Heart left ventricle (tissue), 13 donors: ENCODE data around the gene NEUROD2.

Experiments used
- POLR2A ChIP-seq, 2 donors: fragments of 450-650 bp; IDR thresholded peaks; one replicate each; pipeline ENCODE4 v1.6.1; 2017; ENCODE audit warnings: antibody characterized with exemption in 2 of 2, mild to moderate bottlenecking in 2 of 2, moderate library complexity in 2 of 2
- TF ChIP-seq, protein P1 (sequence below), 12 donors: fragments of 200-600 bp; sonication (generic) in 4 of 12; IDR thresholded peaks; one replicate each; pipeline versions ENCODE4 v1.5.0 to v1.8.0; 2018 to 2022; ENCODE audit warnings: antibody characterized with exemption in 12 of 12, mild to moderate bottlenecking in 5 of 12
- donor health status: ischemic (EF 13 %, LVEDD 7.1; RV severe dilation, severe dysfunction).
- donor health status: DM: no; HTN: yes; CAD: no.
- donor health status: DM: no; HTN: no; CAD: no.
- donor health status: ischemic (EF 25% LVEDD 6.9; RV normal size, moderate dysfunction).
- donor health status: ischemic (EF 25% LVEDD 5.7; RV mildly dilated, moderate dysfunction).
- donor health status: ischemic (EF 35%, LVEDD 5.7; RV mildly dilated, moderate dysfunction).
- donor health status: nonischemic (EF 11% LVEDD 7.7; RV severe dilation, severe dysfunction).
- donor health status: DM: yes; HTN: yes; CAD: no.
- donor health status: PGD.
- donor health status: ischemic (EF 29% LVEDD 5.4; RV normal size, mild dysfunction).
- donor health status: nonischemic (EF 23%, LVEDD 6.1; RV moderate dilation, normal function).

DNA sequence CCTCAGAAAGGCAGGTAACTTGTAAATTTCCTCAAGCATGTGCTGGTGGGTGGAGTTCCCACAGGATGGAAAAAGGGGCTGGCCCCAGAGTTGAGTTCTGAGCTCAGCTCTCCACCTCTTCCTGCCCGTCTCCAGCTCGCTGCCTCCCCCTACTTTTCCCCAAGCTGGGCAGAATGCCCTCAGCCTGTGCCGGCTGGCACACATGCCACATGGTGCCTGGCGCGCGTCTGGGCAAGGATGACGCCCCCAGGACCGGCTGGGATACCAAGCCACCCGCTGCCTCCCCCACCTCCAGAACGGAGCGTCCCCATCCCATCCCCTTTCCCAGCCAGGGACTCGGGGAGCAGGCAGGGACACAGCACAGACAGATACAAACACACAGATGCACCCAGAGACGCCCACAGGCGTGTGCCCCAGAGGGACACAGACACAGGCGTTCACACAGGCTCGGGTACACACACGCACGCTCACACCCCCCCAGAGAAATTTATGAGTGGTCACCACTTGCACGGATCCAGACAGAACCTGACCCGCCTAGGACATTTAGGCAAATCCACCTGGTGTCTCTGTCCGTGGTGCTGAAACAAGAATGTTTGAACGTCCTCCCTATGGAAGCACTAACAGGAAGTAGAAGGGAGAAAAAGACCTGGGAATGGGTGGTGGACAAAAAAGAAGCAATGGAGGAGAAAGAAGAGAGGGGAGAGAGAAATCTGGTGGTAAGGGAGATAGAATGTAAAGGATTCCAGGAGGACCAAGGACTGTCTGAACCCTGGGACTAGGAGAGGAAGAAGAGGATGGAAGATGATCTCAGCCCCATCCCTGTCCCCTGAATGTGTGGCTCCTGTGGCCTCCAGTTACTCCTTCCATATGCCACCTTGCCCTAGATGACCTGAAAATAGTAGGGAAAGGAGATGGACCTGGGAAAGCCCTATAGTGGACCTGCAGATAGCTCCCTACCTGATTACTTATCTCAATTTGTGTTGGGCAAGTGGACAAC lies 15.5 kb downstream of the NEUROD2 start:
- TF ChIP-seq, protein P1, sequence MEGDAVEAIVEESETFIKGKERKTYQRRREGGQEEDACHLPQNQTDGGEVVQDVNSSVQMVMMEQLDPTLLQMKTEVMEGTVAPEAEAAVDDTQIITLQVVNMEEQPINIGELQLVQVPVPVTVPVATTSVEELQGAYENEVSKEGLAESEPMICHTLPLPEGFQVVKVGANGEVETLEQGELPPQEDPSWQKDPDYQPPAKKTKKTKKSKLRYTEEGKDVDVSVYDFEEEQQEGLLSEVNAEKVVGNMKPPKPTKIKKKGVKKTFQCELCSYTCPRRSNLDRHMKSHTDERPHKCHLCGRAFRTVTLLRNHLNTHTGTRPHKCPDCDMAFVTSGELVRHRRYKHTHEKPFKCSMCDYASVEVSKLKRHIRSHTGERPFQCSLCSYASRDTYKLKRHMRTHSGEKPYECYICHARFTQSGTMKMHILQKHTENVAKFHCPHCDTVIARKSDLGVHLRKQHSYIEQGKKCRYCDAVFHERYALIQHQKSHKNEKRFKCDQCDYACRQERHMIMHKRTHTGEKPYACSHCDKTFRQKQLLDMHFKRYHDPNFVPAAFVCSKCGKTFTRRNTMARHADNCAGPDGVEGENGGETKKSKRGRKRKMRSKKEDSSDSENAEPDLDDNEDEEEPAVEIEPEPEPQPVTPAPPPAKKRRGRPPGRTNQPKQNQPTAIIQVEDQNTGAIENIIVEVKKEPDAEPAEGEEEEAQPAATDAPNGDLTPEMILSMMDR (IDR thresholded peaks at IDR 0.05), result no peak
- TF ChIP-seq POLR2A (IDR thresholded peaks at IDR 0.05), result no peak
